Endothelial cell of umbilical vein (primary cell): Measurements from ENCODE around the gene LARGE1.

Experiments
- CTCF ChIP-seq, 2 donors: IDR thresholded peaks; 1 replicate in 1 of 2; 2 replicates in 1 of 2; pipeline ENCODE4 v1.5.1; 2011; ENCODE audit warnings: low read length in 2 of 2, mild to moderate bottlenecking in 2 of 2, moderate library complexity in 2 of 2, control low read depth in 1 of 2, inconsistent platforms in 1 of 2, low read depth in 1 of 2; ENCODE audit not compliant: insufficient read depth in 1 of 2; ENCODE audit errors: extremely low read depth in 1 of 2
- EZH2 ChIP-seq: IDR thresholded peaks from 2 replicates; pipeline ENCODE4 v1.6.1; 2012; ENCODE audit warnings: borderline replicate concordance, low read depth, mild to moderate bottlenecking, moderate library complexity, low read length, inconsistent platforms; ENCODE audit not compliant: severe bottlenecking
- GATA2 ChIP-seq: IDR thresholded peaks from 2 replicates; pipeline ENCODE4 v1.7.0; 2011; ENCODE audit warnings: low read depth, mild to moderate bottlenecking, moderate library complexity, mixed read lengths, low read length; ENCODE audit not compliant: insufficient read length, insufficient read depth
- JUN ChIP-seq: IDR thresholded peaks from 2 replicates; pipeline ENCODE4 v1.6.1; 2011; ENCODE audit warnings: borderline replicate concordance, low read depth; ENCODE audit not compliant: insufficient read length, insufficient read depth
- MAX ChIP-seq: IDR thresholded peaks from 2 replicates; pipeline ENCODE4 v1.6.1; 2011; ENCODE audit not compliant: insufficient read depth, insufficient read length
- MYC ChIP-seq: IDR thresholded peaks from one replicate; pipeline ENCODE4 v1.6.1; 2011; ENCODE audit warnings: mild to moderate bottlenecking, low read depth, low read length
- POLR2A ChIP-seq: IDR thresholded peaks from 2 replicates; pipeline ENCODE4 v1.6.1; 2012; ENCODE audit warnings: low read depth, mild to moderate bottlenecking, control low read depth, low read length
- POLR2AphosphoS5 ChIP-seq: IDR thresholded peaks from 2 replicates; pipeline ENCODE4 v1.6.1; 2012; ENCODE audit warnings: low read depth, mild to moderate bottlenecking, control low read depth, low read length, moderate library complexity; ENCODE audit not compliant: insufficient read depth

GRCh38 chr22:33518405-33518804 is 401.9 kb downstream of the LARGE1 start:
- TF ChIP-seq POLR2AphosphoS5 (no peak), MAX (no peak), CTCF (IDR thresholded peaks at IDR 0.05; ENCODE audit: extremely low read depth in 1 of 2, insufficient read depth in 1 of 2, low read depth in 1 of 2, low read length in 2 of 2) (no peak), POLR2A (no peak), GATA2 (no peak), MYC (no peak), EZH2 (no peak), JUN (no peak)
